ENCODE results near the gene ATXN7L1.

ATXN7L1 gene

GRCh38 chr7:105863876-105864275 is 12.5 kb downstream of the ATXN7L1 start:
- Histone ChIP-seq H3K79me2 (ENCODE audit: control insufficient read depth, insufficient read depth, low read length, poor library complexity) (no peaks in the 10 kb centered on the region), H3K23ac (ENCODE audit: low read length) (no peak overlapping the region), H2BK120ac (ENCODE audit: insufficient read depth, low read length, poor library complexity) (no peak overlapping the region), H3K27me3 (ENCODE audit: insufficient read depth, low read length) (no peaks in the 10 kb centered on the region), H3K9me3 (ENCODE audit: insufficient read depth, low read depth, low read length) (no peaks in the 10 kb centered on the region), H2BK5ac (ENCODE audit: low read depth, low read length, poor library complexity) (no peak overlapping the region), H4K91ac (ENCODE audit: low read depth, low read length) (no peak overlapping the region), H3K4me1 (ENCODE audit: control insufficient read depth in 1 of 2, insufficient read depth in 2 of 2, low read length in 2 of 2) (no peaks in the 10 kb centered on the region), H3K4ac (ENCODE audit: low read depth, low read length) (no peak overlapping the region), H3K18ac (ENCODE audit: low read length) (no peak overlapping the region), H3K27ac (ENCODE audit: low read depth, low read length) (no peak overlapping the region), H4K8ac (ENCODE audit: low read depth, low read length) (no peak overlapping the region), H3K36me3 (ENCODE audit: control insufficient read depth in 1 of 2, insufficient read depth in 2 of 2, low read length in 2 of 2) (no peaks in the 10 kb centered on the region), H3K79me1 (ENCODE audit: low read length) (no peaks in the 10 kb centered on the region), H4K12ac (ENCODE audit: low read depth, low read length) (no peak overlapping the region), H2BK12ac (ENCODE audit: low read length) (no peak overlapping the region), H3K14ac (ENCODE audit: low read length) (no peak overlapping the region), H3K4me3 (ENCODE audit: low read depth, low read length) (no peak overlapping the region), H3K4me2 (ENCODE audit: low read length) (no peak overlapping the region), H2AFZ (ENCODE audit: insufficient read depth, low read length, poor library complexity) (no peak overlapping the region), H3K9ac (ENCODE audit: low read length) (no peak overlapping the region), H2AK5ac (ENCODE audit: low read length) (no peak overlapping the region)
- no CpG with 5 or more reads among the region's 2 CpGs for WGBS (ENCODE audit: extremely low coverage, insufficient coverage, insufficient read length)
- no peak for DNase-seq

- no peak overlapping the region for H2BK5ac ChIP-seq (ENCODE audit: low read depth, low read length, poor library complexity)
- H3K27me3 ChIP-seq (ENCODE audit: insufficient read depth, low read length): no peaks in the 10 kb centered on the region
- no peak overlapping the region for H2BK120ac ChIP-seq (ENCODE audit: insufficient read depth, low read length, poor library complexity)
- no peaks in the 10 kb centered on the region for H3K36me3 ChIP-seq (ENCODE audit: control insufficient read depth in 1 of 2, insufficient read depth in 2 of 2, low read length in 2 of 2)
- H3K4me2 ChIP-seq (ENCODE audit: low read length): no peak overlapping the region
- H3K4me1 ChIP-seq (ENCODE audit: control insufficient read depth in 1 of 2, insufficient read depth in 2 of 2, low read length in 2 of 2): no peaks in the 10 kb centered on the region
- H2BK12ac ChIP-seq (ENCODE audit: low read length): no peak overlapping the region
- H2AFZ ChIP-seq (ENCODE audit: insufficient read depth, low read length, poor library complexity): no peak overlapping the region
- no peak overlapping the region for H4K8ac ChIP-seq (ENCODE audit: low read depth, low read length)
- no peak overlapping the region for H2AK5ac ChIP-seq (ENCODE audit: low read length)
- H3K79me1 ChIP-seq (ENCODE audit: low read length): no peaks in the 10 kb centered on the region
- no peak for DNase-seq
- no peak overlapping the region for H3K18ac ChIP-seq (ENCODE audit: low read length)
- no peak overlapping the region for H3K27ac ChIP-seq (ENCODE audit: low read depth, low read length)
- no peak overlapping the region for H4K91ac ChIP-seq (ENCODE audit: low read depth, low read length)
- H3K9ac ChIP-seq (ENCODE audit: low read length): no peak overlapping the region
- no peak overlapping the region for H3K4ac ChIP-seq (ENCODE audit: low read depth, low read length)
- no peak overlapping the region for H3K23ac ChIP-seq (ENCODE audit: low read length)
- no peak overlapping the region for H3K14ac ChIP-seq (ENCODE audit: low read length)
- no peaks in the 10 kb centered on the region for H3K79me2 ChIP-seq (ENCODE audit: control insufficient read depth, insufficient read depth, low read length, poor library complexity)
- no peak overlapping the region for H3K4me3 ChIP-seq (ENCODE audit: low read depth, low read length)
- no peak overlapping the region for H4K12ac ChIP-seq (ENCODE audit: low read depth, low read length)
- WGBS (ENCODE audit: extremely low coverage, insufficient coverage, insufficient read length): no CpG with 5 or more reads among the region's 4 CpGs
- no peaks in the 10 kb centered on the region for H3K9me3 ChIP-seq (ENCODE audit: insufficient read depth, low read depth, low read length)
These were observed 13.6 kb downstream of the ATXN7L1 start for GRCh38 chr7:105862770-105863169.

GRCh38 chr7:105862276-105862675 is 14.1 kb downstream of the ATXN7L1 start:
- no peak overlapping the region for H3K9ac ChIP-seq (ENCODE audit: low read length)
- H3K4me2 ChIP-seq (ENCODE audit: low read length): no peak overlapping the region
- H4K12ac ChIP-seq (ENCODE audit: low read depth, low read length): no peak overlapping the region
- no peak overlapping the region for H3K4ac ChIP-seq (ENCODE audit: low read depth, low read length)
- H3K9me3 ChIP-seq (ENCODE audit: insufficient read depth, low read depth, low read length): no peaks in the 10 kb centered on the region
- no peak overlapping the region for H3K23ac ChIP-seq (ENCODE audit: low read length)
- H3K27ac ChIP-seq (ENCODE audit: low read depth, low read length): no peak overlapping the region
- WGBS (ENCODE audit: extremely low coverage, insufficient coverage, insufficient read length): no CpG with 5 or more reads among the region's 5 CpGs
- H2BK12ac ChIP-seq (ENCODE audit: low read length): no peak overlapping the region
- H3K14ac ChIP-seq (ENCODE audit: low read length): no peak overlapping the region
- no peak overlapping the region for H2AK5ac ChIP-seq (ENCODE audit: low read length)
- no peak overlapping the region for H2BK5ac ChIP-seq (ENCODE audit: low read depth, low read length, poor library complexity)
- no peaks in the 10 kb centered on the region for H3K27me3 ChIP-seq (ENCODE audit: insufficient read depth, low read length)
- DNase-seq: no peak
- H3K79me2 ChIP-seq (ENCODE audit: control insufficient read depth, insufficient read depth, low read length, poor library complexity): no peaks in the 10 kb centered on the region
- no peaks in the 10 kb centered on the region for H3K36me3 ChIP-seq (ENCODE audit: control insufficient read depth in 1 of 2, insufficient read depth in 2 of 2, low read length in 2 of 2)
- no peak overlapping the region for H2BK120ac ChIP-seq (ENCODE audit: insufficient read depth, low read length, poor library complexity)
- no peaks in the 10 kb centered on the region for H3K79me1 ChIP-seq (ENCODE audit: low read length)
- no peak overlapping the region for H4K91ac ChIP-seq (ENCODE audit: low read depth, low read length)
- H3K4me3 ChIP-seq (ENCODE audit: low read depth, low read length): no peak overlapping the region
- H3K18ac ChIP-seq (ENCODE audit: low read length): no peak overlapping the region
- no peak overlapping the region for H2AFZ ChIP-seq (ENCODE audit: insufficient read depth, low read length, poor library complexity)
- H4K8ac ChIP-seq (ENCODE audit: low read depth, low read length): no peak overlapping the region
- H3K4me1 ChIP-seq (ENCODE audit: control insufficient read depth in 1 of 2, insufficient read depth in 2 of 2, low read length in 2 of 2): no peaks in the 10 kb centered on the region

GRCh38 chr7:105861224-105861623 is 15.2 kb downstream of the ATXN7L1 start:
- Histone ChIP-seq H2AFZ (ENCODE audit: insufficient read depth, low read length, poor library complexity) (no peak overlapping the region), H3K18ac (ENCODE audit: low read length) (no peak overlapping the region), H4K8ac (ENCODE audit: low read depth, low read length) (no peak overlapping the region), H2BK12ac (ENCODE audit: low read length) (no peak overlapping the region), H3K27me3 (ENCODE audit: insufficient read depth, low read length) (no peaks in the 10 kb centered on the region), H3K79me2 (ENCODE audit: control insufficient read depth, insufficient read depth, low read length, poor library complexity) (no peaks in the 10 kb centered on the region), H3K9me3 (ENCODE audit: insufficient read depth, low read depth, low read length) (no peaks in the 10 kb centered on the region), H4K12ac (ENCODE audit: low read depth, low read length) (no peak overlapping the region), H3K36me3 (ENCODE audit: control insufficient read depth in 1 of 2, insufficient read depth in 2 of 2, low read length in 2 of 2) (no peaks in the 10 kb centered on the region), H3K23ac (ENCODE audit: low read length) (no peak overlapping the region), H3K27ac (ENCODE audit: low read depth, low read length) (no peak overlapping the region), H3K4me3 (ENCODE audit: low read depth, low read length) (no peak overlapping the region), H2BK5ac (ENCODE audit: low read depth, low read length, poor library complexity) (no peak overlapping the region), H3K9ac (ENCODE audit: low read length) (no peak overlapping the region), H3K4me1 (ENCODE audit: control insufficient read depth in 1 of 2, insufficient read depth in 2 of 2, low read length in 2 of 2) (no peaks in the 10 kb centered on the region), H3K79me1 (ENCODE audit: low read length) (no peaks in the 10 kb centered on the region), H2AK5ac (ENCODE audit: low read length) (no peak overlapping the region), H3K4me2 (ENCODE audit: low read length) (no peak overlapping the region), H3K4ac (ENCODE audit: low read depth, low read length) (no peak overlapping the region), H2BK120ac (ENCODE audit: insufficient read depth, low read length, poor library complexity) (no peak overlapping the region), H4K91ac (ENCODE audit: low read depth, low read length) (no peak overlapping the region), H3K14ac (ENCODE audit: low read length) (no peak overlapping the region)
- WGBS (ENCODE audit: extremely low coverage, insufficient coverage, insufficient read length): no CpG with 5 or more reads among the region's 5 CpGs
- no peak for DNase-seq

Measured in trophoblast cell (in vitro differentiated cells and primary cell).